T follicular helper cell (primary cell): ENCODE data around the gene RHCE.
"Not testable (repeated sequence)": the region's sequence is repeated elsewhere in the genome, so short reads cannot be mapped to it uniquely, and the experiment has no call there.

Source experiments
- DNase-seq: peaks from one replicate; pipeline ENCODE4 v3.0.0-alpha.2; 2020; ENCODE audit warnings: low read depth

RHCE gene

GRCh38 chr1:25342846-25343245 lies 77.8 kb downstream of the RHCE start:
- no peak for DNase-seq

GRCh38 chr1:25341746-25342145 lies 78.9 kb downstream of the RHCE start:
- no peak for DNase-seq

- DNase-seq = no peak
Observed at GRCh38 chr1:25338986-25339385, 81.6 kb downstream of the RHCE start.

- DNase-seq = peak; percentile 87
Observed at GRCh38 chr1:25338188-25338981, 82.2 kb downstream of the RHCE start, which contains the start of gene TMEM50A. Gene TMEM50A, plus strand, starts transcription at chr1:25338334. Its CDS starts 2,153 bp downstream, at chr1:25340487.

GRCh38 chr1:25337483-25338187 lies 83.0 kb downstream of the RHCE start:
- peak; percentile 6 for DNase-seq

GRCh38 chr1:25336922-25337354 lies 83.7 kb downstream of the RHCE start:
- not testable (repeated sequence) for DNase-seq

GRCh38 chr1:25329950-25330349 lies 90.7 kb downstream of the RHCE start:
- not testable (repeated sequence) for DNase-seq

GRCh38 chr1:25329336-25329735 lies 91.3 kb downstream of the RHCE start:
- not testable (repeated sequence) for DNase-seq

GRCh38 chr1:25328791-25329185 lies 91.8 kb downstream of the RHCE start:
- DNase-seq = not testable (repeated sequence)

- not testable (repeated sequence) for DNase-seq
Observed at GRCh38 chr1:25327864-25328790, 92.5 kb downstream of the RHCE start.

GRCh38 chr1:25324407-25324806 lies 96.2 kb downstream of the RHCE start:
- not testable (repeated sequence) for DNase-seq

GRCh38 chr1:25322127-25322526 lies 98.5 kb downstream of the RHCE start:
- not testable (repeated sequence) for DNase-seq

GRCh38 chr1:25320314-25320938 lies 100.2 kb downstream of the RHCE start:
- not testable (repeated sequence) for DNase-seq

GRCh38 chr1:25312806-25313470 lies 107.7 kb downstream of the RHCE start:
- DNase-seq = not testable (repeated sequence)
